ENCODE results near the gene EBP.

EBP gene

DNA sequence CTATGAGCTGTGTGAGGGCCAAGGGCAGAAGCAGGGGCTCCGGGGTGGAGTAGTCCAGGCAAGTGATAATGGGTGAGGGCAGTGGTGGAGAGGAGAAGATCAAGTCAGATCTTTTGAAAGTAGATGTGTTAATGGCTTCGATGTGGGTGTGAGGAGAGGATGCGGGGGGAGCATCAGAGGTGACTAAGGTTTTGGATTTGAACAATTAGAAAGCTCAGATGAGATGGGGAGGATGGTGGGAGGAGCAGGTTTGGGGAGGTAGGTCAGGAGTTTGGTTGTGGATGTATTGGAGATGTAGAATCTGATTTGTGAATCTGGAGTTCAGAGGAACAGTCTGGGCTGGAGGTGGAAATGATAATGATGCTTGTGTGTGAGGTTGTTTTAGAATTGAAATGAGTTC is 41.0 kb upstream of the EBP start:
- DNase-seq (ENCODE audit: low spot score), result no peak
- TF ChIP-seq, protein P1, sequence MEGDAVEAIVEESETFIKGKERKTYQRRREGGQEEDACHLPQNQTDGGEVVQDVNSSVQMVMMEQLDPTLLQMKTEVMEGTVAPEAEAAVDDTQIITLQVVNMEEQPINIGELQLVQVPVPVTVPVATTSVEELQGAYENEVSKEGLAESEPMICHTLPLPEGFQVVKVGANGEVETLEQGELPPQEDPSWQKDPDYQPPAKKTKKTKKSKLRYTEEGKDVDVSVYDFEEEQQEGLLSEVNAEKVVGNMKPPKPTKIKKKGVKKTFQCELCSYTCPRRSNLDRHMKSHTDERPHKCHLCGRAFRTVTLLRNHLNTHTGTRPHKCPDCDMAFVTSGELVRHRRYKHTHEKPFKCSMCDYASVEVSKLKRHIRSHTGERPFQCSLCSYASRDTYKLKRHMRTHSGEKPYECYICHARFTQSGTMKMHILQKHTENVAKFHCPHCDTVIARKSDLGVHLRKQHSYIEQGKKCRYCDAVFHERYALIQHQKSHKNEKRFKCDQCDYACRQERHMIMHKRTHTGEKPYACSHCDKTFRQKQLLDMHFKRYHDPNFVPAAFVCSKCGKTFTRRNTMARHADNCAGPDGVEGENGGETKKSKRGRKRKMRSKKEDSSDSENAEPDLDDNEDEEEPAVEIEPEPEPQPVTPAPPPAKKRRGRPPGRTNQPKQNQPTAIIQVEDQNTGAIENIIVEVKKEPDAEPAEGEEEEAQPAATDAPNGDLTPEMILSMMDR (IDR thresholded peaks at IDR 0.05; ENCODE audit: borderline replicate concordance, control extremely low read depth, extremely low read depth, insufficient read depth, missing control alignments), result no peak
- in situ Hi-C loops (cut with MboI; ENCODE audit: low sequenced_read_pairs, unreplicated experiment), result no loop called here

DNA sequence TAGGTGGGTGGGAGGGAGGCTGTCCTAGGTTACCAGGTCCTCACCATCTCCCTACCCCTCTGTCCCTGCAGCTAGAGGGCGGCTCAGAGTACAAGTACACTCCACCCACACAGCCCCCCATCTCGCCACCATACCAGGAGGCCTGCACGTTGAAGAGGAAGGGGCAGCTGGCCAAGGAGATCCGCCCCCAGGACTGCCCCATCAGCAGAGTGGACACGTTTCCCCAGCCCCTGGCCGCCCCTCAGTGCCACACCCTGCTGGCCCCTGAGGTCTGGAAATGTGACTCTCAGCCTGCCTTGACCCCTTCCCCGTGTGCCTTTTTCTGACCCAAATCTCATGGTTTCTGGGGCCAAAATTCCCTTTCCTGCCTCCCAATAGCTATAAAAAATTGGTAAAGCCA is 39.1 kb upstream of the EBP start:
- in situ Hi-C loops (cut with MboI; ENCODE audit: low sequenced_read_pairs, unreplicated experiment), result no loop called here
- no peak for DNase-seq (ENCODE audit: low spot score)
- TF ChIP-seq, protein P1 (IDR thresholded peaks at IDR 0.05; ENCODE audit: borderline replicate concordance, control extremely low read depth, extremely low read depth, insufficient read depth, missing control alignments), result no peak

DNA sequence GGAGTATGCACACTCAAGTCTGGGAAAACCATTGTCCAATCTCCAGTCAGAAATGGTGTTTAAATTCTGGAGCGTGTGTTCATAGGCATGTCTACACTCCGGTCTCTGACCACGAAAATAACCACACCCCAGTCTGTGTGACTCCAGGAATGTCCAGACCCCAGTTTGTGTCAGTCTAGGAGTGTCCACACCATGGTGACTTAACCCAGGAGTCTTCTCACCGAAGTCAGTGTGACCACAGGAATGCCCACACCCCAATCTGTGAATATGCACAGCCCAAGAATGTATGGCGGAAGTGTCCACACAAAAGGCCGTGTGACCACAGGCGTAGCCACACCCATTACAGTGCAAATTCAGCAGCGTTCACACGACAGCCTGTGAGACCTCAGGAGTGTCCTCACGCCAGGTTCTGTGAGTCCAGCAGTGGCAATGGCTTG is 34.2 kb upstream of the EBP start:
- in situ Hi-C loops (cut with MboI; ENCODE audit: low sequenced_read_pairs, unreplicated experiment), result no loop called here
- DNase-seq (ENCODE audit: low spot score), result no peak
- TF ChIP-seq, protein P1 (IDR thresholded peaks at IDR 0.05; ENCODE audit: borderline replicate concordance, control extremely low read depth, extremely low read depth, insufficient read depth, missing control alignments), result no peak

DNA sequence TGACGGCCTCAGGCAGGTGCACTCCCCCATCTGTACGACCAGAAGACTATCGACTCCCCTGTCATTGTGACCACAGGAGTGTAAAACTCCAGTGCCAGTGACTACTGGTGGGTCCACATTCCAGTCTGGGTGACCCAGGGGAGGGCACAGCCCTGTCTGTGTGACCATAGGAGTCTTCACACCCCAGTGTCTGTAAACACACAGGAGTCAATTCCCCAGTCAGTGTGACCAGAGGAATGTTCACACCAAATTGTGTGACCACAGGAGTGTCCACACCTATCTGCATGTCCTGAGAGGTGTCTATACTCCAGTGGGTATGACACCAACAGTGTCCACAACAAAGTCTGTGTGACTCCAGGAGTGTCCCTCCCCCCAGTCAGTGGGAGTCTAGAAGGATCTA is 33.6 kb upstream of the EBP start:
- TF ChIP-seq, protein P1 (IDR thresholded peaks at IDR 0.05; ENCODE audit: borderline replicate concordance, control extremely low read depth, extremely low read depth, insufficient read depth, missing control alignments), result no peak
- in situ Hi-C loops (cut with MboI; ENCODE audit: low sequenced_read_pairs, unreplicated experiment), result no loop called here
- no peak for DNase-seq (ENCODE audit: low spot score)

DNA sequence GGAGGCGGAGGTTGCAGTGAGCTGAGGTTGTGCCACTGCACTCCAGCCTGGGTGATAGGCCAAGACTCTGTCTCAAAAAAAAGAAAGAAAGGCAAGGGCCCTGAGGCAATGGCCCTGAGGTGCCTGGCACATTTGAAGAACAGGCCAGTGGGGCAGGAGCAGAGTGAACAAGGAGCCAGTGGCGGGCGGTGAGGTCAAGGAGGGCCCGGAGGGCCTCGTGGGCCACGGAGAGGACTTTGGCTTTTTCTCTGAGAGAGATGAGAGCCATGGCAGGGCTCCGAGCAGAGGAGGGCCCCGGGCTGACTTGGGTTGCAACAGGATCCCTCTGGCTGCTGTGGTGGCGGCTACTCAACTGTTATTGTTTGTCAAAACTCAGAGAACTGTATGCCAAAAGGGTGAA is 32.3 kb upstream of the EBP start:
- TF ChIP-seq, protein P1 (IDR thresholded peaks at IDR 0.05; ENCODE audit: borderline replicate concordance, control extremely low read depth, extremely low read depth, insufficient read depth, missing control alignments), result no peak
- DNase-seq (ENCODE audit: low spot score), result no peak
- in situ Hi-C loops (cut with MboI; ENCODE audit: low sequenced_read_pairs, unreplicated experiment), result no loop called here

DNA sequence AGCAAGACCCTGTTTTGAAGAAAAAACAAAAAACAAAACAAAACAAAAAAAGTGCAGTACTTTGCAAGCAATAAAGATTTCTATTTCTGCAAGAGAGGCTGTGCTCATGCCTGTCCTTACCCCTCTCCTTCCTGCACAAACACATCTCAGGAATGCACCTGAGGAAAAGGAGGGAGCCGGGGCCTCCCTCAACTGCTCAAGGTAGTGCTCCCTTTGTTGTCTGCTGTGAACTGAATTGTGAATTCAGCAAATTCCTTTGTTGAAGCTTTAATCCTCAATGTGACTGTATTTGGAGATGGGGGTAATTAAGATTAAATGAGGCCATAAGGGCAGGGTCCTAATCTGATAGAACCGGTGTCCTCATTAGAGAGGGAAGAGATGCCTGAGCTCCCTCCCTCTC is 31.7 kb upstream of the EBP start:
- in situ Hi-C loops (cut with MboI; ENCODE audit: low sequenced_read_pairs, unreplicated experiment), result no loop called here
- no peak for DNase-seq (ENCODE audit: low spot score)
- TF ChIP-seq, protein P1 (IDR thresholded peaks at IDR 0.05; ENCODE audit: borderline replicate concordance, control extremely low read depth, extremely low read depth, insufficient read depth, missing control alignments), result no peak

DNA sequence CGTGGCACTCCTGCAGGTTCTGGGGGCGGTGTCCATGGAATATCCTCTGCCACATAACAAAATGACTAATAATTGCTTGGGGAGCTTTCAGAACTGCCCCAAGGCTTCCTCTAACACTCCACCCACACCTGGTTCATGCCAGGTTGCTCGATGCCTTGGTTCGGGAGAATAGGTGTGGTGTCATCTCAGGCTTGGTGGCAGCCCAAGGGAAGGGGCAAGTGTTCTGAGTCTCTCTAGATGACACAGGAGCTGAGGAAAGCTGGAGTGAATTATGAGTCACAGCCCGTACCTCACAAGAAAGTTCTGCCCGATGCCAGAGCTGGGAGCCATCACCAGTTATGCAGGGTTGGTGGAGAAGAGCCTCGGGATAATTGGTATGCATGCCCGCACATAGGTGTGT is 30.9 kb upstream of the EBP start:
- TF ChIP-seq, protein P1 (IDR thresholded peaks at IDR 0.05; ENCODE audit: borderline replicate concordance, control extremely low read depth, extremely low read depth, insufficient read depth, missing control alignments), result no peak
- in situ Hi-C loops (cut with MboI; ENCODE audit: low sequenced_read_pairs, unreplicated experiment), result no loop called here
- no peak for DNase-seq (ENCODE audit: low spot score)

All from GM13976 (cell line).